Measurements from ENCODE around the gene SYNDIG1.

DNA sequence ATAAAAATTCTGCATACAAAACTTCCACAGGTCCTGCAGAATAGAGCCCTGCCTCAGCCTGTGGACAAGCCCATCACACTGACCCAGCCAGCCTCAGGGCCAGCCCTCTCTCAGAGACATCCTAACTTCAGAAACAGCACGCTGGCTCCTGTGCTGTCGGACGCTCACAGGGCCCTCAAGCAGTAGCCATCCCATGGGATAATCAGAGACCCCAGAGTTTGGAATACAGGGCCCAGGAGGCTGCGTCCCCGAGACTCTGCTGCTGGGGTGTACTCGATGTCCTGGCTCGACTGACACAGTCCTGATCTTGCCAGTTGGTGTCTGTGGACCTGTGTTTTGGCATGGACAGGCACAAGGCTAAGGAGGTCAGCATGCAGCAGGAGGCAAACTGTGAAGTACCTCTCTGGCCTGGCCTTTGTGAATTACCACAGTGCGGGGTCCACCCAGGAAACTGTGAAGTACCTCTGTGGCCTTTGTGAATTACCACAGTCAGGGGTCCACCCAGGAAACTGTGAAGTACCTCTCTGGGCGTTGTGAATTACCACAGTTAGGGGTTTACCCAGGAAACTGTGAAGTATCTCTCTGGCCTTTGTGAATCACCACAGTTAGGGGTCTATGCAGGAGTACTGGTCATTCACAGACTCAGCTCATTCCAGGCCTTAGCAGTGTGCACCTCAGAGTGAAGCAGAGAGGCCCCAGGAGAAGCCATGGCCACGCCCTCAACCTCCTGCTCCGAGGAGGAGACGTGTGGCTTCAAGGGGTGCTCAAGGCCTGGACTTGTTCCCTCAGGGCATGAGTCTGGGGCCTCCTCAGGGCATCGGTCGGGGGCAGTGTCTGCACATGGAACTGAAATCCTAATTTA is 212.4 kb downstream of the SYNDIG1 start:
- TF ChIP-seq POLR2A (IDR thresholded peaks at IDR 0.05; ENCODE audit: low read length) (no peak), GATA1 (IDR thresholded peaks at IDR 0.05; ENCODE audit: low read depth, low read length) (no peak)
